Ascending aorta (tissue), 2 donors: ENCODE measurements around the gene LAMC1. TPM values are rescaled to one million over a fixed set of nuclear protein-coding genes. Genes with fewer than 3 reads are reported as not detected.
"Not testable (repeated sequence)": the region's sequence is repeated elsewhere in the genome, so short reads cannot be mapped to it uniquely, and the experiment has no call there.

Experiments used
- DNase-seq, 2 donors: peaks; one replicate each; pipeline ENCODE4 v3.0.0-alpha.2; 2019; ENCODE audit warnings: low spot score in 2 of 2
- H3K27ac ChIP-seq, 2 donors: fragments of 200-600 bp; sonication (generic); one replicate each; pipeline ENCODE4 v1.5.1; 2016 to 2017; ENCODE audit warnings: mild to moderate bottlenecking in 1 of 2
- H3K27me3 ChIP-seq: fragments of 200-600 bp; sonication (generic); one replicate; pipeline ENCODE4 v1.5.1; 2017
- H3K36me3 ChIP-seq, 2 donors: fragments of 200-600 bp; sonication (generic); one replicate each; pipeline ENCODE4 v1.5.1; 2016
- H3K4me1 ChIP-seq, 2 donors: fragments of 200-600 bp; sonication (generic); one replicate each; pipeline ENCODE4 v1.5.1; 2016 to 2017; ENCODE audit warnings: mild to moderate bottlenecking in 1 of 2
- H3K4me3 ChIP-seq, 2 donors: fragments of 200-600 bp; sonication (generic); one replicate each; pipeline ENCODE4 v1.5.1; 2016 to 2017; ENCODE audit warnings: mild to moderate bottlenecking in 1 of 2
- H3K9me3 ChIP-seq, 2 donors: fragments of 200-600 bp; sonication (generic); one replicate each; pipeline ENCODE4 v1.5.1; 2016
- CTCF ChIP-seq, 3 experiments: fragments of 200-600 bp in 2 of 3; fragments of 450-650 bp in 1 of 3; sonication (generic) in 2 of 3; IDR thresholded peaks; one replicate each; pipeline ENCODE4 v1.5.1; 2016 to 2019; ENCODE audit warnings: antibody characterized with exemption in 3 of 3, mild to moderate bottlenecking in 1 of 3, moderate library complexity in 1 of 3
- intact Hi-C: fragments of 100-400 bp; cut with DNase I; formaldehyde crosslinking; loops from one replicate; pipeline ENCODE4 v1.15.1; 2023
- total RNA-seq: library from RNA; depleted of rRNA; stranded (reverse); fragments of >200 nt; gene quantifications from one replicate; pipeline ENCODE4 v1.1.0, GENCODE V29; 2016

Gene LAMC1
- total RNA-seq, 1 donor from 2014 or later, result 166 TPM

DNA sequence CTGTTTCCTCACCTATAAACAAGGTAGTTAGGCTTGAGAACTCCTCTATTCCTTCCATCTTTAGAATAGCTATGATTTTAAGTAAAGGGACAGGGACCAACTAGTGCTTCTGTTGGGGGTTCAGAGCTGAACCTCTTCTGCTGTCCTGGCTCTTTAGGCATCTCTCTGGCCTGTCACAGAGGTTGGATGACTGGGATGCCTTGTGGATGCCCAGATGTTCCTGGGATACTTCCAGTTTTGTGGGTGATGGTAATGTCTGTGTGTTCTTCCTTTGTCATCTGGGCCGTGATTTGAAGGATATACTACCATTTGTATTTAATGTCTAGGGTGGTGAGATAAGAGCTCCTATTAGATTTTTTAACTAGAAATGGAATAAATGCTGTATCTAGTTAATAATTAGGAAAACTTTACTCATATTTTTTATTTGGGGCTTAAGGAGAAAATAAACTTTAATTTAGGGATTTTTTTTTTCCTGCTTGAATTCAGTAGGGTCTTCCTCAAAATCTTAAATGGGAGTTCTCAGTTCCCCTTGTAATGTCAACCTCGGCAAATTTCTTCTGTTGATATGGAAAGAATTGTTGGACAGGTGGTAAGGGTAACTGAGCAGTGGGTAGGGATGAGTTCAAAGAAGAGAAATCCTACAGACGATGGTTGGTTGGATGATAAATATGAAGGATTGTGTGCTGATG lies 47.2 kb downstream of the LAMC1 start:
- no peaks in the 10 kb centered on the region for H3K27me3 ChIP-seq
- H3K9me3 ChIP-seq, result no peaks in the 10 kb centered on the region
- peaks cover 6 to 54% of the 10 kb centered on the region in 2 donors for H3K4me1 ChIP-seq
- no peak overlapping the region for H3K4me3 ChIP-seq
- no peak for DNase-seq
- H3K36me3 ChIP-seq, result no peaks in the 10 kb centered on the region
- peak overlapping the region in 1 of 2 donors; percentile 10 for H3K27ac ChIP-seq
- intact Hi-C loops, result no loop called here
- TF ChIP-seq CTCF (IDR thresholded peaks at IDR 0.05), result no peak

DNA sequence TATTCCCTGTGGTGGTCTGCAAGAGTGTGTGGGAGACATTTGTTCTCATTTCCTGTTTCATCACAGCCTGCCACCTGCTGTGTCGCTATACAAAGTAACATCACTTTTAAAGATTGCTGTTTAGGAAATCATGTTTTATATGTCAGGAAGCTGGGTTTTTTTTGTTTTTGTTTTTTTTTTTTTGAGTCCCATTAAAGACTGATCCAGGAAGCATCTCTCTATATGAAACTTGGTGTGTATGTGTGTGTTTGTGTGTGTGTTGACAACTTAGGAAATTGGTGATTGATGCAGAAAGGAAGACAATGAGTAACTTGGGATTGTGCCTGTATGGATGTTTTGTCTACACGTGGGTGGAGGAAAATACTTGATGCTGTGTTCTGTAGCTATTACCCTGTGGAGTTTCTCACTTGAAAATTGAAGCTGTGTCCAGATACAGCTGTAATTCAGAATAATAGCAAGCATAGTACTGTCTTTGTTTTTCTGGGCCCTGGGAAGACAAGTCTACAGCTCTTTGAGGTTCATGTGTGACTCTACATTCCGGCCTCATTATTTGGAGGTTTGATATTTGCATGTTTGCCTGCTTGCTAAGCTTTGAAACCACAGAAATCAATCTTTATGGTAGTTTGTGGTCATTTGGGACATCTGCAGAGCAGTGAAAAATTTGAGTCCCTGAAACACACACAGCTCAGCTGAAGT lies 47.9 kb downstream of the LAMC1 start:
- peaks cover 6 to 55% of the 10 kb centered on the region in 2 donors for H3K4me1 ChIP-seq
- no peak for DNase-seq
- H3K36me3 ChIP-seq, result no peaks in the 10 kb centered on the region
- no peak for TF ChIP-seq CTCF (IDR thresholded peaks at IDR 0.05)
- H3K27ac ChIP-seq, result no peak overlapping the region
- H3K27me3 ChIP-seq, result no peaks in the 10 kb centered on the region
- intact Hi-C loops, result no loop called here
- H3K4me3 ChIP-seq, result no peak overlapping the region
- no peaks in the 10 kb centered on the region for H3K9me3 ChIP-seq

GRCh38 chr1:183072595-183072994 lies 49.4 kb downstream of the LAMC1 start:
- H3K27ac ChIP-seq, result peak overlapping the region in 1 of 2 donors; percentile 6
- H3K4me3 ChIP-seq, intact Hi-C loops, H3K9me3 ChIP-seq, DNase-seq, H3K36me3 ChIP-seq, H3K27me3 ChIP-seq: not testable (repeated sequence)
- H3K4me1 ChIP-seq, result peaks cover 6 to 68% of the 10 kb centered on the region in 2 donors

DNA sequence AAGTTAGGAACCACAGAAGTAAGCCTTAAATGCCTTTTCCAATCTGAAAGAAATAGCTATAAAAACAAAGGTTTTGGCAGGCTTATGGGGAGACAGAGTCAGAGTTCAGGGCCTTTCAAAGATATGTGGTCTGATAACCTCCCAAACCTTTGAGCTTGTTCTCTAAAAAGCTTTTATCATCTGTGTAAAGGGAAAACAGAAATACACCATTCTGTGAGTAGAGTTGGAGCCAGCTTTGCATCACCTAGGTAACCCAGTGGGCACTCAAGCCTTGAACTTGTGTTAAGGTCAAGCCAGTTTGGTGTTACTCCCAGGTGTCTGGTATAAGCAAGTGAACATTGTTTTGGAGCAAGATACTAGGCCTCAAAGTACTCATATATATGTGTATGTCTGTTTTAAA lies 50.1 kb downstream of the LAMC1 start:
- Histone ChIP-seq H3K36me3 (no peaks in the 10 kb centered on the region), H3K4me1 (peaks cover 6 to 75% of the 10 kb centered on the region in 2 donors), H3K27me3 (no peaks in the 10 kb centered on the region), H3K27ac (peak overlapping the region; percentile 25 to 29), H3K9me3 (no peaks in the 10 kb centered on the region), H3K4me3 (no peak overlapping the region)
- intact Hi-C loops, result no loop called here
- no peak for DNase-seq
- TF ChIP-seq CTCF (IDR thresholded peaks at IDR 0.05), result no peak

DNA sequence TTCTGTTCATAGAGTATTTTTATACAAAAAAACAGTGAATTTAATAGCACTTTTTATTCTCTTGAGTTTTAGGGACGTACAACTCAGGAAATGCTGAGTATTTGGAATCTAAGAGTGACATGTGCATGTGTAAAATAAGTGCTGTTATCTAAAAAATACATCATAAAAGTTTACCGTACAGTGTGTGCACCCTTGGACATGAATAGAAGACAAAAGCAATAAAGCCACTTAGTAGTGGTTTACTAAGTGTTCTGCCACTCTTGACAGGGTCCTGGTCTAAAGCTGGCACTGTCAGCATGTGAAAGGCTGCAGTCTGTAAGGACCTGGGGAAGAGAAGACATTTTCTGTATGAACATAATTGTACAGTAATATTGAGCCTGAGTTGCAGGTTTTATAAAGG lies 51.0 kb downstream of the LAMC1 start:
- no peaks in the 10 kb centered on the region for H3K9me3 ChIP-seq
- no peak for DNase-seq
- H3K4me1 ChIP-seq, result peaks cover 6 to 82% of the 10 kb centered on the region in 2 donors
- no peaks in the 10 kb centered on the region for H3K27me3 ChIP-seq
- H3K27ac ChIP-seq, result no peak overlapping the region
- TF ChIP-seq CTCF (IDR thresholded peaks at IDR 0.05), result no peak
- intact Hi-C loops, result no loop called here
- no peak overlapping the region for H3K4me3 ChIP-seq
- no peaks in the 10 kb centered on the region for H3K36me3 ChIP-seq

- no peak for TF ChIP-seq CTCF (IDR thresholded peaks at IDR 0.05)
- no peak overlapping the region for H3K4me3 ChIP-seq
- intact Hi-C loops, result loop anchor here (5.0 kb wide), 2 partner anchors 54 to 114 kb away; partner anchors contain the start of gene LAMC1
Measured at GRCh38 chr1:183075861-183076260, 52.6 kb downstream of the LAMC1 start.

More at GRCh38 chr1:183075861-183076260, 52.6 kb downstream of the LAMC1 start:
- Histone ChIP-seq H3K9me3 (no peaks in the 10 kb centered on the region), H3K27me3 (no peaks in the 10 kb centered on the region), H3K36me3 (no peaks in the 10 kb centered on the region), H3K4me1 (peaks cover 11 to 79% of the 10 kb centered on the region in 2 donors), H3K27ac (peak overlapping the region; percentile 12 to 13)
- DNase-seq, result no peak
